Measurements from ENCODE around the gene PGD.

GRCh38 chr1:10396870-10397269, 2.0 kb upstream of the PGD start:
- no peak for TF ChIP-seq CTCF (IDR thresholded peaks at IDR 0.05)
- no peak for TF ChIP-seq EZH2 (IDR thresholded peaks at IDR 0.05; ENCODE audit: borderline replicate concordance, insufficient read depth, low read depth, low read length, poor library complexity, severe bottlenecking)

All from B cell (primary cell).